ENCODE data around the gene MRPL54. TPM values are rescaled to one million over a fixed set of nuclear protein-coding genes. Genes with fewer than 3 reads are reported as not detected.

Gene MRPL54
- total RNA-seq, 6 donors from 2014 or later = 16.8 to 83.9 (median 65.5) TPM

GRCh38 chr19:3780786-3781304 is 18.4 kb downstream of the MRPL54 start:
- H3K27ac ChIP-seq = no peak overlapping the region
- peaks cover 0 to 4% (median 2%) of the 10 kb centered on the region in 4 donors for H3K27me3 ChIP-seq
- no peak for TF ChIP-seq POLR2AphosphoS5 (IDR thresholded peaks at IDR 0.05)
- no peak for TF ChIP-seq CTCF (IDR thresholded peaks at IDR 0.05)
- no peak for TF ChIP-seq EP300 (IDR thresholded peaks at IDR 0.05)
- no peak for TF ChIP-seq POLR2A (IDR thresholded peaks at IDR 0.05)
- H3K36me3 ChIP-seq = peaks cover 0 to 10% (median 0%) of the 10 kb centered on the region in 4 donors
- no peak overlapping the region for H3K4me3 ChIP-seq
- WGBS, 2 donors = 84 to 89% methylated on average over 9 of the region's 9 CpGs
- peaks cover 0 to 13% (median 4%) of the 10 kb centered on the region in 4 donors for H3K4me1 ChIP-seq
- H3K9me3 ChIP-seq = peaks cover 12 to 27% (median 17%) of the 10 kb centered on the region in 4 donors
- ATAC-seq (ENCODE audit: low FRiP score in 2 of 2) (no peak), DNase-seq (no peak)

- ATAC-seq (ENCODE audit: low FRiP score in 2 of 2) (no peak), DNase-seq (no peak)
- H3K27ac ChIP-seq = no peak overlapping the region
- H3K27me3 ChIP-seq = peaks cover 0 to 7% (median 3%) of the 10 kb centered on the region in 4 donors
- TF ChIP-seq CTCF (IDR thresholded peaks at IDR 0.05) (no peak), EP300 (IDR thresholded peaks at IDR 0.05) (no peak), POLR2A (IDR thresholded peaks at IDR 0.05) (no peak), POLR2AphosphoS5 (IDR thresholded peaks at IDR 0.05) (no peak)
- WGBS, 2 donors = 96 to 100% methylated on average over 2 of the region's 2 CpGs
- H3K4me3 ChIP-seq = no peak overlapping the region
- peaks cover 12 to 27% (median 17%) of the 10 kb centered on the region in 4 donors for H3K9me3 ChIP-seq
- H3K36me3 ChIP-seq = peaks cover 0 to 10% (median 0%) of the 10 kb centered on the region in 4 donors
- H3K4me1 ChIP-seq = peaks cover 0 to 19% (median 4%) of the 10 kb centered on the region in 4 donors
These were observed 19.1 kb downstream of the MRPL54 start for GRCh38 chr19:3781603-3782002.

- Histone ChIP-seq H3K9me3 (peaks cover 12 to 27% (median 17%) of the 10 kb centered on the region in 4 donors), H3K27ac (no peak overlapping the region), H3K36me3 (peaks cover 0 to 10% (median 0%) of the 10 kb centered on the region in 4 donors), H3K4me3 (no peak overlapping the region), H3K4me1 (peaks cover 0 to 22% (median 4%) of the 10 kb centered on the region in 4 donors), H3K27me3 (peaks cover 0 to 7% (median 3%) of the 10 kb centered on the region in 4 donors)
- no peak for ATAC-seq (ENCODE audit: low FRiP score in 2 of 2)
- 86 to 100% methylated on average over 1 of the region's 1 CpG for WGBS, 2 donors
- DNase-seq = no peak
- TF ChIP-seq POLR2A (IDR thresholded peaks at IDR 0.05) = no peak
- no peak for TF ChIP-seq POLR2AphosphoS5 (IDR thresholded peaks at IDR 0.05)
These were observed 19.8 kb downstream of the MRPL54 start for GRCh38 chr19:3782330-3782729.

GRCh38 chr19:3782903-3783302 is 20.4 kb downstream of the MRPL54 start:
- TF ChIP-seq POLR2A (IDR thresholded peaks at IDR 0.05) (no peak), EP300 (IDR thresholded peaks at IDR 0.05) (no peak), POLR2AphosphoS5 (IDR thresholded peaks at IDR 0.05) (no peak), CTCF (IDR thresholded peaks at IDR 0.05) (no peak)
- DNase-seq (no peak), ATAC-seq (ENCODE audit: low FRiP score in 2 of 2) (no peak)
- WGBS, 2 donors = 94 to 98% methylated on average over 10 to 11 of the region's 13 CpGs
- Histone ChIP-seq H3K9me3 (peaks cover 12 to 27% (median 17%) of the 10 kb centered on the region in 4 donors), H3K36me3 (peaks cover 0 to 10% (median 0%) of the 10 kb centered on the region in 4 donors), H3K27me3 (peaks cover 0 to 7% (median 3%) of the 10 kb centered on the region in 4 donors), H3K27ac (no peak overlapping the region), H3K4me3 (no peak overlapping the region), H3K4me1 (peaks cover 0 to 22% (median 4%) of the 10 kb centered on the region in 4 donors)

- WGBS, 2 donors = 80 to 87% methylated on average over 44 to 48 of the region's 49 CpGs
- no peak overlapping the region for H3K27ac ChIP-seq
- H3K4me3 ChIP-seq = no peak overlapping the region
- TF ChIP-seq POLR2A (IDR thresholded peaks at IDR 0.05) (no peak), CTCF (IDR thresholded peaks at IDR 0.05) (peak in 5 of 6 experiments; percentile 20 to 39 (median 25))
- DNase-seq (peak in 1 of 2 donors; percentile 83), ATAC-seq (ENCODE audit: low FRiP score in 2 of 2) (no peak)
- peaks cover 0 to 10% (median 0%) of the 10 kb centered on the region in 4 donors for H3K36me3 ChIP-seq
- H3K4me1 ChIP-seq = peaks cover 0 to 22% (median 4%) of the 10 kb centered on the region in 4 donors
- H3K27me3 ChIP-seq = peaks cover 0 to 7% (median 3%) of the 10 kb centered on the region in 4 donors
- peaks cover 12 to 27% (median 17%) of the 10 kb centered on the region in 4 donors for H3K9me3 ChIP-seq
These were observed 21.4 kb downstream of the MRPL54 start for GRCh38 chr19:3783660-3784584.
